Nephron progenitor cell (in vitro differentiated cells): ENCODE results near the gene STK25.

Source experiments
- DNase-seq: peaks from one replicate; pipeline ENCODE4 v3.0.0; 2021
- H3K27ac Mint-ChIP-seq: 2 replicates; pipeline ENCODE4 v1.8.0; 2021; ENCODE audit warnings: mild to moderate bottlenecking, moderate library complexity, mixed read lengths
- H3K27me3 Mint-ChIP-seq: 2 replicates; pipeline ENCODE4 v1.8.0; 2021; ENCODE audit warnings: mild to moderate bottlenecking, low read depth, mixed read lengths; ENCODE audit not compliant: poor library complexity
- H3K36me3 Mint-ChIP-seq: 2 replicates; pipeline ENCODE4 v1.8.0; 2021; ENCODE audit warnings: low read depth, mixed read lengths
- H3K4me1 Mint-ChIP-seq: 2 replicates; pipeline ENCODE4 v1.8.0; 2021; ENCODE audit warnings: mixed read lengths
- H3K4me3 Mint-ChIP-seq: 2 replicates; pipeline ENCODE4 v1.8.0; 2021; ENCODE audit warnings: mild to moderate bottlenecking, moderate library complexity, mixed read lengths
- H3K9me3 Mint-ChIP-seq: 2 replicates; pipeline ENCODE4 v1.8.0; 2021; ENCODE audit warnings: mild to moderate bottlenecking, moderate library complexity, mixed read lengths
- TF ChIP-seq, protein P1 (sequence below): fragments of 200-600 bp; sonication (generic); IDR thresholded peaks from 2 replicates; pipeline ENCODE4 v1.5.0; 2021; ENCODE audit warnings: antibody characterized with exemption

Gene STK25

DNA sequence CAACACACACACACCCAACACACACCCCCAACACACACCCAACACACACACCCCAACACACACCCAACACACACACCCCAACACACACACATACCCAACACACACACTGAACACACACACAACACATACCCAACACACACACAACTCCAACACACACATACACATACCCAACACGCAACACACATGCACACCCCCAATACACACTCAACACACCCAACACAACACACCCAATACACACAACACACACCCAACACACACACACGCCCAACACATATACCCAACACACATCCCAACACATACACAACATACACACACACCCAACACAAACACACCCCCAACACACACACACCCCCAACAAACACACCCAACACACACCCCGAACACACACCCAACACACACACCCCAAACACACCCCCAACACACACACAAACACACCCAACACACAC, 8.2 kb upstream of the STK25 start:
- no peak overlapping the region for H3K27ac Mint-ChIP-seq
- H3K9me3 Mint-ChIP-seq: no peaks in the 10 kb centered on the region
- H3K4me1 Mint-ChIP-seq: no peaks in the 10 kb centered on the region
- H3K36me3 Mint-ChIP-seq: peaks cover 5% of the 10 kb centered on the region
- no peak overlapping the region for H3K4me3 Mint-ChIP-seq
- DNase-seq: no peak
- TF ChIP-seq, protein P1, sequence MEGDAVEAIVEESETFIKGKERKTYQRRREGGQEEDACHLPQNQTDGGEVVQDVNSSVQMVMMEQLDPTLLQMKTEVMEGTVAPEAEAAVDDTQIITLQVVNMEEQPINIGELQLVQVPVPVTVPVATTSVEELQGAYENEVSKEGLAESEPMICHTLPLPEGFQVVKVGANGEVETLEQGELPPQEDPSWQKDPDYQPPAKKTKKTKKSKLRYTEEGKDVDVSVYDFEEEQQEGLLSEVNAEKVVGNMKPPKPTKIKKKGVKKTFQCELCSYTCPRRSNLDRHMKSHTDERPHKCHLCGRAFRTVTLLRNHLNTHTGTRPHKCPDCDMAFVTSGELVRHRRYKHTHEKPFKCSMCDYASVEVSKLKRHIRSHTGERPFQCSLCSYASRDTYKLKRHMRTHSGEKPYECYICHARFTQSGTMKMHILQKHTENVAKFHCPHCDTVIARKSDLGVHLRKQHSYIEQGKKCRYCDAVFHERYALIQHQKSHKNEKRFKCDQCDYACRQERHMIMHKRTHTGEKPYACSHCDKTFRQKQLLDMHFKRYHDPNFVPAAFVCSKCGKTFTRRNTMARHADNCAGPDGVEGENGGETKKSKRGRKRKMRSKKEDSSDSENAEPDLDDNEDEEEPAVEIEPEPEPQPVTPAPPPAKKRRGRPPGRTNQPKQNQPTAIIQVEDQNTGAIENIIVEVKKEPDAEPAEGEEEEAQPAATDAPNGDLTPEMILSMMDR: no peak
- H3K27me3 Mint-ChIP-seq: peaks cover 16% of the 10 kb centered on the region

DNA sequence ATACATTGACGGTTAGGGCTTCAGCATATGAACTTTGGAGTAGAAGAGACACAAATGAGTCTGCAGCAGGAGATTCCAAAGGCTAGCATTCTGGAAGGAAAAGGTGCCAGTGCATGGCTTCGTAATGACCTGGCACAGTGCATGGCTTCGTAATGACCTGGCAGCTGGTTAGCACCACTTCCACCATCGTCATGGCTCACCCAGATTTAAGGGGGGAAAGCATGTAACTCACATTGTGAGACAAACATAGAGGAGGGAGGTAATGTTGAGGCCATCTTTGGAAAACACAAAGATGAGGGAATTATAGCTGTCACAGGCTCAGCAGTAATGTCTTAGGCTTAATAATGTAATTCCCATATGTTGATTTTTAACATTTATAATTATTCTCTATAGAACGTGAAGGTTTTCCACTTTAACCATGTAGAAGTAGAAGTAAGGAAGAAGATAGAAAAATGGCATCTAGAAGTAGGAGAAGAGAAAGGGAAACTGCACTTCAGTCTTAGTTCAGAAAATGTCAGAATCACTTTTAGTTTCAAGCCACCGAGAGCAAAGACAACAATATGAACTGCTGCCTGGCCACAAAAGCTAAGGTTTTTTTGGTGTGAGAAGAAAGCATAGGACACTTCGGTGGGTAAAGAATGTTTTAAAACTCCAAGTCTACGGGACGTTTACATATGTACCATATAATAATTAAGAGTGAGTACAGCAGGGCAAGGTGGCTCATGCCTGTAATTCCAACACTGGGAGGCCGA, 6.8 kb upstream of the STK25 start:
- no peaks in the 10 kb centered on the region for H3K9me3 Mint-ChIP-seq
- H3K36me3 Mint-ChIP-seq: peaks cover 5% of the 10 kb centered on the region
- H3K27me3 Mint-ChIP-seq: peaks cover 16% of the 10 kb centered on the region
- H3K4me1 Mint-ChIP-seq: no peaks in the 10 kb centered on the region
- DNase-seq: no peak
- TF ChIP-seq, protein P1: no peak
- no peak overlapping the region for H3K27ac Mint-ChIP-seq
- no peak overlapping the region for H3K4me3 Mint-ChIP-seq

DNA sequence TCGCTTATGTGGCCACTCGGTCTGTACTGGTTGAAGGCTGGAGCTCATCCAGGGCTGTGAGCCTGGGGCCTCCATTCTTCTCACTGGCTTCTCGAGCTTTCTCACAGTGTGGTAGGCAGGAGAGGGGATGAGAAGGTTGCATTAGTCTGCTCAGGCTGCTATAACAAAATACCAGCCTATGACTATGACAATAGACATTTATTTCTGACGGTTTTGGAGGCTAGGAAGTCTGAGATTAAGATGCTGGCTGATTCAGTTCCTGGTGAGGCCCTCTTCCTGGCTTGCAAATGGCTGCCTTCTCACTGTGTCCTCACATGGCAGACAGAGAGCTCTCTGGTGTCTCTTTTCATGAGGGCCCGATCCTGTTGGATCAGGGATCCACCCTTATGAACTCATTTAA, 6.2 kb upstream of the STK25 start:
- TF ChIP-seq, protein P1: no peak
- no peak overlapping the region for H3K4me3 Mint-ChIP-seq
- DNase-seq: no peak
- H3K9me3 Mint-ChIP-seq: no peaks in the 10 kb centered on the region
- H3K27ac Mint-ChIP-seq: no peak overlapping the region
- peaks cover 5% of the 10 kb centered on the region for H3K36me3 Mint-ChIP-seq
- H3K4me1 Mint-ChIP-seq: peaks cover 3% of the 10 kb centered on the region
- peaks cover 18% of the 10 kb centered on the region for H3K27me3 Mint-ChIP-seq

GRCh38 chr2:241511091-241511741, 2.8 kb upstream of the STK25 start:
- H3K36me3 Mint-ChIP-seq: peaks cover 5% of the 10 kb centered on the region
- H3K4me1 Mint-ChIP-seq: peaks cover 20% of the 10 kb centered on the region
- no peak overlapping the region for H3K27ac Mint-ChIP-seq
- no peaks in the 10 kb centered on the region for H3K9me3 Mint-ChIP-seq
- peaks cover 15% of the 10 kb centered on the region for H3K27me3 Mint-ChIP-seq
- no peak for DNase-seq
- TF ChIP-seq, protein P1: no peak
- no peak overlapping the region for H3K4me3 Mint-ChIP-seq

GRCh38 chr2:241509155-241509784, 886 bp upstream of the STK25 start:
- no peak overlapping the region for H3K27ac Mint-ChIP-seq
- TF ChIP-seq, protein P1: no peak
- peaks cover 12% of the 10 kb centered on the region for H3K27me3 Mint-ChIP-seq
- peak overlapping the region; percentile 83 for H3K4me3 Mint-ChIP-seq
- H3K4me1 Mint-ChIP-seq: peaks cover 35% of the 10 kb centered on the region
- DNase-seq: no peak
- peaks cover 5% of the 10 kb centered on the region for H3K36me3 Mint-ChIP-seq
- no peaks in the 10 kb centered on the region for H3K9me3 Mint-ChIP-seq
